ENCODE results near the gene MRPL51.

GRCh38 chr12:6540181-6540877 is 47.3 kb upstream of the MRPL51 start:
- TF ChIP-seq, protein P1, sequence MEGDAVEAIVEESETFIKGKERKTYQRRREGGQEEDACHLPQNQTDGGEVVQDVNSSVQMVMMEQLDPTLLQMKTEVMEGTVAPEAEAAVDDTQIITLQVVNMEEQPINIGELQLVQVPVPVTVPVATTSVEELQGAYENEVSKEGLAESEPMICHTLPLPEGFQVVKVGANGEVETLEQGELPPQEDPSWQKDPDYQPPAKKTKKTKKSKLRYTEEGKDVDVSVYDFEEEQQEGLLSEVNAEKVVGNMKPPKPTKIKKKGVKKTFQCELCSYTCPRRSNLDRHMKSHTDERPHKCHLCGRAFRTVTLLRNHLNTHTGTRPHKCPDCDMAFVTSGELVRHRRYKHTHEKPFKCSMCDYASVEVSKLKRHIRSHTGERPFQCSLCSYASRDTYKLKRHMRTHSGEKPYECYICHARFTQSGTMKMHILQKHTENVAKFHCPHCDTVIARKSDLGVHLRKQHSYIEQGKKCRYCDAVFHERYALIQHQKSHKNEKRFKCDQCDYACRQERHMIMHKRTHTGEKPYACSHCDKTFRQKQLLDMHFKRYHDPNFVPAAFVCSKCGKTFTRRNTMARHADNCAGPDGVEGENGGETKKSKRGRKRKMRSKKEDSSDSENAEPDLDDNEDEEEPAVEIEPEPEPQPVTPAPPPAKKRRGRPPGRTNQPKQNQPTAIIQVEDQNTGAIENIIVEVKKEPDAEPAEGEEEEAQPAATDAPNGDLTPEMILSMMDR (IDR thresholded peaks at IDR 0.05; ENCODE audit: extremely low read depth in 1 of 2, insufficient read depth in 1 of 2, low read depth in 1 of 2, low read length in 2 of 2), result no peak
- TF ChIP-seq POLR2A (IDR thresholded peaks at IDR 0.05; ENCODE audit: low read depth, low read length) (no peak), POLR2AphosphoS5 (IDR thresholded peaks at IDR 0.05; ENCODE audit: insufficient read depth, low read depth, low read length) (no peak), EZH2 (IDR thresholded peaks at IDR 0.05; ENCODE audit: borderline replicate concordance, low read depth, low read length, severe bottlenecking) (no peak), MYC (IDR thresholded peaks at IDR 0.05; ENCODE audit: low read depth, low read length) (no peak), FOS (IDR thresholded peaks at IDR 0.05; ENCODE audit: borderline replicate concordance, insufficient read depth, low read length) (no peak), JUN (IDR thresholded peaks at IDR 0.05; ENCODE audit: borderline replicate concordance, insufficient read depth, insufficient read length, low read depth) (no peak), GATA2 (IDR thresholded peaks at IDR 0.05; ENCODE audit: insufficient read depth, insufficient read length, low read depth, low read length) (no peak)
- TF ChIP-seq, protein P2, sequence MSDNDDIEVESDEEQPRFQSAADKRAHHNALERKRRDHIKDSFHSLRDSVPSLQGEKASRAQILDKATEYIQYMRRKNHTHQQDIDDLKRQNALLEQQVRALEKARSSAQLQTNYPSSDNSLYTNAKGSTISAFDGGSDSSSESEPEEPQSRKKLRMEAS (IDR thresholded peaks at IDR 0.05; ENCODE audit: insufficient read depth, insufficient read length), result no peak

All from endothelial cell of umbilical vein (primary cell).